GM12878 (cell line): ENCODE measurements around the gene TMCC3. TPM values are rescaled to one million over a fixed set of nuclear protein-coding genes. Genes with fewer than 3 reads are reported as not detected.

Experiments used
- CREM ChIP-seq: IDR thresholded peaks from 2 replicates; pipeline ENCODE4 v1.6.1; 2014; ENCODE audit warnings: antibody characterized with exemption, low read depth
- IKZF2 ChIP-seq, 2 experiments: fragments of 450-650 bp; IDR thresholded peaks; 2 replicates each; pipeline ENCODE4 v1.6.1; 2017; ENCODE audit warnings: mild to moderate bottlenecking in 2 of 2, moderate library complexity in 2 of 2
- JUNB ChIP-seq: IDR thresholded peaks from 2 replicates; pipeline ENCODE4 v1.6.1; 2016; ENCODE audit warnings: antibody characterized with exemption, mild to moderate bottlenecking
- KDM1A ChIP-seq: fragments of 200-600 bp; sonication (generic); IDR thresholded peaks from 2 replicates; pipeline ENCODE4 v1.6.1; 2016; ENCODE audit warnings: borderline replicate concordance
- MTA3 ChIP-seq: IDR thresholded peaks from 2 replicates; pipeline ENCODE4 v1.6.1; 2012; ENCODE audit warnings: low read length, inconsistent platforms, borderline replicate concordance
- SMAD5 ChIP-seq: IDR thresholded peaks from 2 replicates; pipeline ENCODE4 v1.6.1; 2016; ENCODE audit warnings: antibody characterized with exemption, low read depth
- SP1 ChIP-seq: IDR thresholded peaks from one replicate; pipeline ENCODE4 v1.6.1; 2011; ENCODE audit warnings: low read depth, low read length
- TBL1XR1 ChIP-seq: IDR thresholded peaks from 2 replicates; pipeline ENCODE4 v1.6.1; 2012; ENCODE audit warnings: low read depth, low read length, improper control_type of control experiment
- TCF12 ChIP-seq: IDR thresholded peaks from 2 replicates; pipeline ENCODE4 v1.6.1; 2011; ENCODE audit warnings: low read depth, mild to moderate bottlenecking, low read length
- polyA plus RNA-seq, 11 experiments: library from polyadenylated mRNA; depleted of rRNA in 4 of 11; unstranded in 6 of 11; stranded (reverse) in 5 of 11; fragments of >200 nt; fragmentation: Nextera tagmentation in 4 of 11; fragmentation: Illumina TruSeq in 1 of 11; extraction: Ambion mirVana in 4 of 11; extraction: Trizol in 1 of 11; gene quantifications; 1 replicate in 1 of 11; 2 replicates in 10 of 11; pipeline versions ENCODE4 v1.2.1 to v1.2.3, GENCODE V29; 2011 to 2016; ENCODE audit warnings: inconsistent platforms in 2 of 11, missing spikeins in 2 of 11, low read depth in 1 of 11
- total RNA-seq, 4 experiments: library from RNA; depleted of rRNA in 3 of 4; stranded (reverse); fragments of >200 nt in 3 of 4; fragmentation: Illumina TruSeq in 1 of 4; extraction: Trizol in 1 of 4; gene quantifications; 2 replicates each; pipeline versions ENCODE4 v1.2.1 to v1.2.3, GENCODE V29; 2013 to 2021
- TF ChIP-seq, protein P1 (sequence below): IDR thresholded peaks from 2 replicates; pipeline ENCODE4 v1.6.1; 2012; ENCODE audit warnings: low read depth, low read length, improper control_type of control experiment
- TF ChIP-seq, protein P2 (sequence below): fragments of 150-350 bp; IDR thresholded peaks from 2 replicates; pipeline ENCODE4 v1.6.1; 2014; ENCODE audit warnings: mild to moderate bottlenecking, low read depth, low read length
- TF ChIP-seq, protein P3 (sequence below), 3 experiments: IDR thresholded peaks in 2 of 3; conservative IDR thresholded peaks in 1 of 3; 2 replicates each; pipeline ENCODE4 v1.5.1; 2011; ENCODE audit warnings: low read depth in 3 of 3, low read length in 3 of 3, mild to moderate bottlenecking in 3 of 3, control low read depth in 2 of 3, moderate library complexity in 2 of 3, inconsistent platforms in 1 of 3, mixed read lengths in 1 of 3; ENCODE audit not compliant: control insufficient read depth in 2 of 3, insufficient read depth in 1 of 3; ENCODE audit errors: extremely low read depth in 1 of 3
- TF ChIP-seq, protein P4 (sequence below): IDR thresholded peaks from 2 replicates; pipeline ENCODE4 v1.6.1; 2011; ENCODE audit warnings: low read depth, mild to moderate bottlenecking, low read length, moderate library complexity, borderline replicate concordance; ENCODE audit errors: extremely low read depth

Gene TMCC3
- total and polyA plus RNA-seq, 10 of the 15 experiments (the other 5 are each of a cell fraction or from before 2014, with no cell fraction given): 5.8 to 29.8 (median 12.6) TPM

DNA sequence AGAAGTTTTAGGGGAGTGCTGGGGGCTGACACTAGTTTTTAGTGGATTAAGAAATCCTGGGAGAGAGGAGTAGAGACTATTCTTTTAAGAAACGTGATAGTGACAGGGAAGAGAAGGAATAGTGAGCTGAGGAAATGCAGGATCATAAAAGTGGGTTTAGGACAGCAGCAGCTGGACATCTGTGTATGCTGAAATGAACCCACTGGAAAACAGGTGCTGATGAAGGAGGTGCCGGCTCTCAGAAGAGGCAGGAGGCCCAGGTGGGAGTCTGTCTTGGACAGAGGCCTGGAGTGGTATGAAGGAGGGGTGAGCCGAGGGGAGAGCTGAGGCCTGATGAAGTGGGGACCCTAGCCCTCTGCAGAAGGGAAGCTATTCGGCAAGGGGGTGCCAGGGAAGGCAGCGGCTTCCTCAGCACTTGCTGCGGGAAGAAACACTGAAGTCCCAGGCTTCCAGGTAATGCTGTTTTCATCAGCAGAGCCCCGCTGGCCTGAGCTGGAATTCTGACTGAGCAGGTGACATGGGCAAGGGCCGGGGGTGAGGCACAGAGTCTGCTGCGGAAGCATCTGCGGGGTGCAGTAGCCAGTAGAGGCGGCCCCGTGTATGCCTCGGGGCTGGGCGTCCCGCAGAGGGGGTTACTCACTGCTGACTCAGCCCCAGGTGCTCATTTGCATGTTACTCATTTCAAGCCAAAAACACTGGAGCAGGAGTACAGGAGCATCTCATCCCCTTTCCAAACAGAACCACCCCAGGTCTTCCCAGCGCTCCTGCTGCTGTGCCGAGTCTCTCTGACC is 89.7 kb downstream of the TMCC3 start (continued):
- TF ChIP-seq, protein P1, sequence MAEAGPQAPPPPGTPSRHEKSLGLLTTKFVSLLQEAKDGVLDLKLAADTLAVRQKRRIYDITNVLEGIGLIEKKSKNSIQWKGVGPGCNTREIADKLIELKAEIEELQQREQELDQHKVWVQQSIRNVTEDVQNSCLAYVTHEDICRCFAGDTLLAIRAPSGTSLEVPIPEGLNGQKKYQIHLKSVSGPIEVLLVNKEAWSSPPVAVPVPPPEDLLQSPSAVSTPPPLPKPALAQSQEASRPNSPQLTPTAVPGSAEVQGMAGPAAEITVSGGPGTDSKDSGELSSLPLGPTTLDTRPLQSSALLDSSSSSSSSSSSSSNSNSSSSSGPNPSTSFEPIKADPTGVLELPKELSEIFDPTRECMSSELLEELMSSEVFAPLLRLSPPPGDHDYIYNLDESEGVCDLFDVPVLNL: no peak
- TF ChIP-seq JUNB (peak; percentile 85), TCF12 (peak; percentile 98), IKZF2 (IDR thresholded peaks at IDR 0.05) (peak; percentile 81 to 85; a peak in 3 of 4 replicates), SP1 (peak; percentile 45), MTA3 (no peak), SMAD5 (no peak), CREM (peak; percentile 38; the same call in 1 of the 2 replicates), KDM1A (no peak), TBL1XR1 (peak; percentile 51; the same call in 1 of the 2 replicates)
- TF ChIP-seq, protein P2, sequence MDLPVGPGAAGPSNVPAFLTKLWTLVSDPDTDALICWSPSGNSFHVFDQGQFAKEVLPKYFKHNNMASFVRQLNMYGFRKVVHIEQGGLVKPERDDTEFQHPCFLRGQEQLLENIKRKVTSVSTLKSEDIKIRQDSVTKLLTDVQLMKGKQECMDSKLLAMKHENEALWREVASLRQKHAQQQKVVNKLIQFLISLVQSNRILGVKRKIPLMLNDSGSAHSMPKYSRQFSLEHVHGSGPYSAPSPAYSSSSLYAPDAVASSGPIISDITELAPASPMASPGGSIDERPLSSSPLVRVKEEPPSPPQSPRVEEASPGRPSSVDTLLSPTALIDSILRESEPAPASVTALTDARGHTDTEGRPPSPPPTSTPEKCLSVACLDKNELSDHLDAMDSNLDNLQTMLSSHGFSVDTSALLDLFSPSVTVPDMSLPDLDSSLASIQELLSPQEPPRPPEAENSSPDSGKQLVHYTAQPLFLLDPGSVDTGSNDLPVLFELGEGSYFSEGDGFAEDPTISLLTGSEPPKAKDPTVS: no peak
- TF ChIP-seq, protein P3, sequence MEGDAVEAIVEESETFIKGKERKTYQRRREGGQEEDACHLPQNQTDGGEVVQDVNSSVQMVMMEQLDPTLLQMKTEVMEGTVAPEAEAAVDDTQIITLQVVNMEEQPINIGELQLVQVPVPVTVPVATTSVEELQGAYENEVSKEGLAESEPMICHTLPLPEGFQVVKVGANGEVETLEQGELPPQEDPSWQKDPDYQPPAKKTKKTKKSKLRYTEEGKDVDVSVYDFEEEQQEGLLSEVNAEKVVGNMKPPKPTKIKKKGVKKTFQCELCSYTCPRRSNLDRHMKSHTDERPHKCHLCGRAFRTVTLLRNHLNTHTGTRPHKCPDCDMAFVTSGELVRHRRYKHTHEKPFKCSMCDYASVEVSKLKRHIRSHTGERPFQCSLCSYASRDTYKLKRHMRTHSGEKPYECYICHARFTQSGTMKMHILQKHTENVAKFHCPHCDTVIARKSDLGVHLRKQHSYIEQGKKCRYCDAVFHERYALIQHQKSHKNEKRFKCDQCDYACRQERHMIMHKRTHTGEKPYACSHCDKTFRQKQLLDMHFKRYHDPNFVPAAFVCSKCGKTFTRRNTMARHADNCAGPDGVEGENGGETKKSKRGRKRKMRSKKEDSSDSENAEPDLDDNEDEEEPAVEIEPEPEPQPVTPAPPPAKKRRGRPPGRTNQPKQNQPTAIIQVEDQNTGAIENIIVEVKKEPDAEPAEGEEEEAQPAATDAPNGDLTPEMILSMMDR (IDR thresholded peaks at IDR 0.05 in 2 of 3, conservative IDR thresholded peaks at IDR 0.05 in 1 of 3; ENCODE audit: control insufficient read depth in 2 of 3, extremely low read depth in 1 of 3, insufficient read depth in 1 of 3, low read depth in 3 of 3, low read length in 3 of 3): no peak
- TF ChIP-seq, protein P4, sequence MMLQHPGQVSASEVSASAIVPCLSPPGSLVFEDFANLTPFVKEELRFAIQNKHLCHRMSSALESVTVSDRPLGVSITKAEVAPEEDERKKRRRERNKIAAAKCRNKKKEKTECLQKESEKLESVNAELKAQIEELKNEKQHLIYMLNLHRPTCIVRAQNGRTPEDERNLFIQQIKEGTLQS: peak; percentile 24; the same call in 1 of the 2 replicates
- TF ChIP-seq, all 136 proteins: peak for 23
